ENCODE measurements around the gene KSR2.

KSR2 gene

DNA sequence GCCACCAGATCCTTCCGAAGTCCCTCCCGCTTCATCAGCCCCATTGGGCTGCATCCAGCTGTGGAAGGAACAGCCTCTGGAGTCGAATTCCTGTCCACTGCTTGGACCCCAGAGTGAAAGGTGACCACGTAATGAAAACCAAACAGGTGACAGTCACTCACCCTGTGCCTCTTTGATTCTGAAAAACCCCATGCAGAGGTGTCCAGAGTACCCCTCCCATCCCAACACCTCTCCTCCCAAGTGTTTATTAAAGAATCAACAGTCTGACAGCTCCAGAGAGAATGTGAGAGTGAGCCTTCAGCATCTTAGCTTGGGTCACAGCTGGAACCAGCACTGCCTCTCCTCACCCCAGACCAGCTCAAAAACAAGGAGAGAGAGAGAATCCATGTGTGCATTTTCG, 428.8 kb downstream of the KSR2 start:
- Histone ChIP-seq H3K27ac (ENCODE audit: low read depth in 2 of 2, low read length in 2 of 2) (no peak overlapping the region), H3K9ac (ENCODE audit: low read depth in 1 of 2, low read length in 2 of 2) (no peak overlapping the region), H3K4me3 (ENCODE audit: low read length in 2 of 2) (no peak overlapping the region), H3K27me3 (ENCODE audit: control insufficient read depth in 2 of 2, insufficient read depth in 2 of 2, low read length in 2 of 2) (no peaks in the 10 kb centered on the region), H3K36me3 (ENCODE audit: control insufficient read depth in 2 of 2, insufficient read depth in 2 of 2, low read length in 2 of 2) (no peaks in the 10 kb centered on the region), H3K4me1 (ENCODE audit: control insufficient read depth in 2 of 2, insufficient read depth in 2 of 2, low read length in 2 of 2) (no peaks in the 10 kb centered on the region), H3K9me3 (ENCODE audit: control insufficient read depth in 2 of 2, low read length in 2 of 2) (no peaks in the 10 kb centered on the region)

DNA sequence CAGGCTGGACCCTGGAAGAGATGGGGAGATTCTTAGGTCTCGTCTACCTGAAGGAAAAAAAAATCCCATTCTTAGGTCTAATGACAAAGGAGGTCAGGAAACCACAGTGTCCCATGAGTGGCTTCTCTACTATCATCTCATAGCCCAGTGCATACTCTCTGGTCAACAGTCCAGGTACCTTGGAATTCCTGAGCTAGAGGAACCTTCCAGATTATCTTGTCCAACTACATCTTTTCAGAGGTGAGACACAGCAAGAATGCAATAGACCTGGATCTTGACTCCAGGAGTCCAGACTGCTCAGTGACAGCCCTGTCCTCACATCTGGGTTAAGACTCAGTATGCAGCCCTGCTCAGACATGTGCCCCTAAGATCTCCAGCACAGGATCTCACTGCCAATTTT, 429.9 kb downstream of the KSR2 start:
- H3K27me3 ChIP-seq (ENCODE audit: control insufficient read depth in 2 of 2, insufficient read depth in 2 of 2, low read length in 2 of 2): no peaks in the 10 kb centered on the region
- no peaks in the 10 kb centered on the region for H3K9me3 ChIP-seq (ENCODE audit: control insufficient read depth in 2 of 2, low read length in 2 of 2)
- H3K4me3 ChIP-seq (ENCODE audit: low read length in 2 of 2): no peak overlapping the region

DNA sequence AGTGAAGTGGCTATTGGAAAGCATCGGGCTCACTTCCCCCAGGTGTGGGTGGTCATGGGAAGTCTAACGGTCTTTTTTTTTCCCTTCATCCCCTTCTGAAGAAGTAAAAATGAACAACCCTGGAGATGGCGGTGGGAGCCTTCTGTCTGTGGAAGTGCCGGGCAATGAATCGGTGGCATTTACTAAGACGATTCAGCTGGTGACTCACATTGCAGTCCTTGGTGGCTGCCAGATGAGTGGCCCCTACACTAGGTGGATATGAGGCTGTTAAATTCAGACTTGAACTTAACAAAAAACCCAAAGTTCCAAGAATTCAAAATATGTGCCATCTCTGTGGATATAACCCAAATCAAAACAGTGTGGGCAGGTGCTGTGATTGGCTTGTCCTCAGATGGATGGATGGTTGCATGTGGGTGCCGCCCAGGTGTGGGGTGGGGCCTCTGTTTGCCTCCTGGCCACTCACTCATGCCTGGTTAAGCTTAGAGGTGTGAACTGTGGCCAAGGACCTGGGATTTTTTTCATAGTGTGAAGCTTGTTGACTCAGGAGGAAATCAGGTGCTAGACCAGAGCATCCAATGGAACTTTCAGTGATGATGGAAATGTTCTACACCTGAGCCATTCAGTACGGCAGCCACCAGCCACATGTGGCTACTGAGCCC, 430.6 kb downstream of the KSR2 start:
- H3K9me3 ChIP-seq (ENCODE audit: control insufficient read depth in 2 of 2, low read length in 2 of 2): no peaks in the 10 kb centered on the region
- no peak overlapping the region for H3K4me3 ChIP-seq (ENCODE audit: low read length in 2 of 2)
- no peaks in the 10 kb centered on the region for H3K4me1 ChIP-seq (ENCODE audit: control insufficient read depth in 2 of 2, insufficient read depth in 2 of 2, low read length in 2 of 2)
- H3K9ac ChIP-seq (ENCODE audit: low read depth in 1 of 2, low read length in 2 of 2): no peak overlapping the region
- H3K27me3 ChIP-seq (ENCODE audit: control insufficient read depth in 2 of 2, insufficient read depth in 2 of 2, low read length in 2 of 2): no peaks in the 10 kb centered on the region
- H3K36me3 ChIP-seq (ENCODE audit: control insufficient read depth in 2 of 2, insufficient read depth in 2 of 2, low read length in 2 of 2): no peaks in the 10 kb centered on the region
- H3K27ac ChIP-seq (ENCODE audit: low read depth in 2 of 2, low read length in 2 of 2): no peak overlapping the region

More for the DNA sequence above, 429.9 kb downstream of the KSR2 start:
- H3K27ac ChIP-seq (ENCODE audit: low read depth in 2 of 2, low read length in 2 of 2): no peak overlapping the region
- H3K36me3 ChIP-seq (ENCODE audit: control insufficient read depth in 2 of 2, insufficient read depth in 2 of 2, low read length in 2 of 2): no peaks in the 10 kb centered on the region
- H3K4me1 ChIP-seq (ENCODE audit: control insufficient read depth in 2 of 2, insufficient read depth in 2 of 2, low read length in 2 of 2): no peaks in the 10 kb centered on the region
- no peak overlapping the region for H3K9ac ChIP-seq (ENCODE audit: low read depth in 1 of 2, low read length in 2 of 2)

DNA sequence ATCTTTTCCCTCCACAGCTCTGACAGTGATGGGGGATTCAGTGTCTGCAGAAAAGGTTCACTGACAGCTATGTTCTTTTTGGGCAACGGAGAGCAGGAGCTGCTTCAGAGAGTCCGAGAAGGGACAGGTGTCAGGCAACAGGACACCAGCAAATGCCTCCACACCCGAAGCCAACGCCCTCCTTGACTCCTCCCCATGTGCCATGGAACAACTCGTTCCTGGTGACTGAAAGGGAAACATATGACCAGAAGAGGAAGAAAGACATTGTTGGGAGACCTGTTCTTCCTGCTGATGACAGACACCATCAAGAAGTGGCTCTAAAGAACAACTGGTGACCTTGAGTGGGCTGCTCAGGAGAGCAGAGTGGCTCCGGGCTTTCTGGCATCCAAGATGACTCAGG, 435.1 kb downstream of the KSR2 start:
- H3K9me3 ChIP-seq (ENCODE audit: control insufficient read depth in 2 of 2, low read length in 2 of 2): no peaks in the 10 kb centered on the region
- no peak overlapping the region for H3K27ac ChIP-seq (ENCODE audit: low read depth in 2 of 2, low read length in 2 of 2)
- H3K4me3 ChIP-seq (ENCODE audit: low read length in 2 of 2): no peak overlapping the region
- H3K9ac ChIP-seq (ENCODE audit: low read depth in 1 of 2, low read length in 2 of 2): no peak overlapping the region
- H3K27me3 ChIP-seq (ENCODE audit: control insufficient read depth in 2 of 2, insufficient read depth in 2 of 2, low read length in 2 of 2): no peaks in the 10 kb centered on the region
- H3K36me3 ChIP-seq (ENCODE audit: control insufficient read depth in 2 of 2, insufficient read depth in 2 of 2, low read length in 2 of 2): no peaks in the 10 kb centered on the region
- no peaks in the 10 kb centered on the region for H3K4me1 ChIP-seq (ENCODE audit: control insufficient read depth in 2 of 2, insufficient read depth in 2 of 2, low read length in 2 of 2)

DNA sequence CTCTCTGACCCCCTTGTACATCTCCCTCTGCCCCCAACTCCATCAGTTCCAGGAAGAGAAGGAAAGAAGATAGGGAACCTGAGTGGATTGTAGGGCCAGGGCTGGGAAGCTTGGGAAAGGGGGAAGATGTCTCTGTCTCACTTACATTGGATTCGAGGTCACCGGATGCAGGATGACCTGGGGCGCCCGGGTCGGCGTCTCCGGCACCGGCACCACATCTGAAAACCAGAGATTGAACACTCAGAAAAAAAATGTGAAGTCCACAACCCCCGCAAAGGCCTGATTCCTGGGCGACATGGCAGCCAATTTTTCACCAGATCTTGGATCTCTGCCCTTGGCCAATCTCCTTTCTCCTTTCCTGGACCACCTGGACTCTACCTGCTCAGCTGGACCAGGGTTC, 438.0 kb downstream of the KSR2 start:
- Histone ChIP-seq H3K27ac (ENCODE audit: low read depth in 2 of 2, low read length in 2 of 2) (no peak overlapping the region), H3K9me3 (ENCODE audit: control insufficient read depth in 2 of 2, low read length in 2 of 2) (peaks cover 0 to 2% of the 10 kb centered on the region in 2 donors), H3K4me3 (ENCODE audit: low read length in 2 of 2) (no peak overlapping the region), H3K4me1 (ENCODE audit: control insufficient read depth in 2 of 2, insufficient read depth in 2 of 2, low read length in 2 of 2) (no peaks in the 10 kb centered on the region), H3K27me3 (ENCODE audit: control insufficient read depth in 2 of 2, insufficient read depth in 2 of 2, low read length in 2 of 2) (no peaks in the 10 kb centered on the region), H3K9ac (ENCODE audit: low read depth in 1 of 2, low read length in 2 of 2) (no peak overlapping the region), H3K36me3 (ENCODE audit: control insufficient read depth in 2 of 2, insufficient read depth in 2 of 2, low read length in 2 of 2) (no peaks in the 10 kb centered on the region)

DNA sequence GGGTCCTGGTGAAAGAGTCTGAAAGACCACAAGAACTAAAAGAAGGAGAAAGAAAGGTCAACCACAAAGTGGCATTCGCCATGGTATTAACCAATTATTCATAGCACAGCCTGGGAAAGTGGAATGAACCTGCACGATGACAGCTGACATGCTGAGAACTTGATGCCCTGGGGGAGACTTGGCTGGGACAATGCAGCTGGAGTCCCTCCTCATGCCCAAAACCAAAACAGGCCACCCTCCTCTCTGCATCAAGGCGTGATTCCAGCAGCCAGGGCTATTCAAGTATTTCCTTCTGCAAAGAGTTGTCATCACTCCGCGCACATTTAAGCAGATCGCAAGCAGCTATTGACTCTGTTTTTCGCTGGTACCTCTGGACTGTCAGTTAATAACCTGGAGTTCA, 440.3 kb downstream of the KSR2 start:
- H3K27ac ChIP-seq (ENCODE audit: low read depth in 2 of 2, low read length in 2 of 2): no peak overlapping the region
- no peaks in the 10 kb centered on the region for H3K4me1 ChIP-seq (ENCODE audit: control insufficient read depth in 2 of 2, insufficient read depth in 2 of 2, low read length in 2 of 2)
- peaks cover 0 to 2% of the 10 kb centered on the region in 2 donors for H3K9me3 ChIP-seq (ENCODE audit: control insufficient read depth in 2 of 2, low read length in 2 of 2)
- no peaks in the 10 kb centered on the region for H3K27me3 ChIP-seq (ENCODE audit: control insufficient read depth in 2 of 2, insufficient read depth in 2 of 2, low read length in 2 of 2)
- no peaks in the 10 kb centered on the region for H3K36me3 ChIP-seq (ENCODE audit: control insufficient read depth in 2 of 2, insufficient read depth in 2 of 2, low read length in 2 of 2)
- no peak overlapping the region for H3K9ac ChIP-seq (ENCODE audit: low read depth in 1 of 2, low read length in 2 of 2)
- no peak overlapping the region for H3K4me3 ChIP-seq (ENCODE audit: low read length in 2 of 2)

DNA sequence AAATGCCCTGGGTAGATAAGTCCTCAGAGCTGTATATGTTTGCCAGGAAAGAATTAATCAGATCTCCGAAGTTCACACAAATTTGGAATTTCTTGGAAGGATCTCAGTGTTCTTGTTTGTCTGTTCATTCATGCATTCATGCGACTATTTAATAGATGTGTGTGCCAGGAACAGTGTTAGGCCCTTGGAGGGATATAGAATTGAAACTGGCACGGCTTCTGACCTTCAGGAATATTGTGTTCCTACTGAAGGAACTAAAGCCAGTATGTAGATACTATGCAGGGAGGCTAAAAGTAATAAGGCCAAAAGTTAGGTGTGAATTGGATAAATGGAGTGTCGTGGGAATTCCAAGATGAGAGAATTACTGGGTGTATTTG, 441.3 kb downstream of the KSR2 start:
- Histone ChIP-seq H3K4me1 (ENCODE audit: control insufficient read depth in 2 of 2, insufficient read depth in 2 of 2, low read length in 2 of 2) (no peaks in the 10 kb centered on the region), H3K9ac (ENCODE audit: low read depth in 1 of 2, low read length in 2 of 2) (no peak overlapping the region), H3K36me3 (ENCODE audit: control insufficient read depth in 2 of 2, insufficient read depth in 2 of 2, low read length in 2 of 2) (no peaks in the 10 kb centered on the region), H3K27me3 (ENCODE audit: control insufficient read depth in 2 of 2, insufficient read depth in 2 of 2, low read length in 2 of 2) (no peaks in the 10 kb centered on the region), H3K9me3 (ENCODE audit: control insufficient read depth in 2 of 2, low read length in 2 of 2) (peaks cover 0 to 2% of the 10 kb centered on the region in 2 donors), H3K4me3 (ENCODE audit: low read length in 2 of 2) (no peak overlapping the region), H3K27ac (ENCODE audit: low read depth in 2 of 2, low read length in 2 of 2) (no peak overlapping the region)

DNA sequence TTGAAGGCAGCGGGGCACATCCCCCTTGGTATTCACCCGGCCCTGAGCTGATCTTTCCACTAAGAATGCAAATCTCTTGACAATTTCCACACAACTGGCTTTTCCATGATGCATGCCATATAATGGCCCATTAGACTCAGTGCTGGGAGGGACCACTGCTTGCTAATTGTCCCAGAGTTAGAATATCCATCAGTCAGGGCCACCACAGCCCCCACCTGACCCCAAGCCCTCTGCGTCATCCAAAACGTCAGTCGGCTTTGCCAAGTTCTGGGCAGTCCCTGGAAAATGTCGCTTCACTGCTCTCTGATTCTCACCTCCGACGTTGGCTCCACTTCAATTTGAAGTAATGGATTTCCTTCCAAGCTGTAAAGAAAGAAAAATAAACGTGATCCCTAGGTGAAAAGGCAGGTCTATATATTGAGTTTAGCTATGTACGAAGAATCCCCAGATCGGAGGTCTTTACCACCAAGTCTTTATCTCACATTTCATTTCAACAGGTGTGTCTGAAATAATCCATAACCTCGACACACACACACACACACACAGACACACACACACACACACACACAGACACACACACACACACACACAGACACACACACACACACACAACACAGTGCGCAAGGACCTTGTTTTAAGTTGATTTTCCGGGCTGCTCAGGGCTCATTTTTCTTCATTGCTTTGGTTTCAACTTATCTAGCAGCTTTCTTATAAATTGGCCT, 441.9 kb downstream of the KSR2 start:
- no peak overlapping the region for H3K4me3 ChIP-seq (ENCODE audit: low read length in 2 of 2)
- no peak overlapping the region for H3K9ac ChIP-seq (ENCODE audit: low read depth in 1 of 2, low read length in 2 of 2)
- H3K4me1 ChIP-seq (ENCODE audit: control insufficient read depth in 2 of 2, insufficient read depth in 2 of 2, low read length in 2 of 2): no peaks in the 10 kb centered on the region
- H3K36me3 ChIP-seq (ENCODE audit: control insufficient read depth in 2 of 2, insufficient read depth in 2 of 2, low read length in 2 of 2): no peaks in the 10 kb centered on the region
- no peak overlapping the region for H3K27ac ChIP-seq (ENCODE audit: low read depth in 2 of 2, low read length in 2 of 2)
- H3K27me3 ChIP-seq (ENCODE audit: control insufficient read depth in 2 of 2, insufficient read depth in 2 of 2, low read length in 2 of 2): no peaks in the 10 kb centered on the region
- H3K9me3 ChIP-seq (ENCODE audit: control insufficient read depth in 2 of 2, low read length in 2 of 2): peaks cover 0 to 2% of the 10 kb centered on the region in 2 donors

DNA sequence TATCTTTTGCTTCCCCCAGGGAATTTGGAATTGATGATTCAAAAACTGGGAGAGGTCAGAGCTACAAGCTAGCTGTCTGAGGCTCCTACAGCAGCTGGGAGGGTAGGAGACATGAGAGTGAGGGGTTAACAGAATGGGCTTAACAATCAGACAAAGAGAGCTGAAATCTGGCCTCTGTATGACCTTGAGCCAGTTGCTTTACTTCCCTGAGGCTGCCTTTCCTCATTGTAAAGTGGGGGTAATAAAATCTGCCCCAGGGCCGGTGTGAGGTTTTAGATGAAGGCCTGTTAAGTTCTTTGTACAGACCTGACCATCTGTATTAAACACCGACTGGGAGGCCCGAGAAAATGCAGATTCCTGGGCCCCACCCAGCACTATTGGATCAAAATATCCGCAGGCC, 443.0 kb downstream of the KSR2 start:
- Histone ChIP-seq H3K4me3 (ENCODE audit: low read length in 2 of 2) (no peak overlapping the region), H3K9me3 (ENCODE audit: control insufficient read depth in 2 of 2, low read length in 2 of 2) (peaks cover 0 to 2% of the 10 kb centered on the region in 2 donors), H3K4me1 (ENCODE audit: control insufficient read depth in 2 of 2, insufficient read depth in 2 of 2, low read length in 2 of 2) (no peaks in the 10 kb centered on the region)

DNA sequence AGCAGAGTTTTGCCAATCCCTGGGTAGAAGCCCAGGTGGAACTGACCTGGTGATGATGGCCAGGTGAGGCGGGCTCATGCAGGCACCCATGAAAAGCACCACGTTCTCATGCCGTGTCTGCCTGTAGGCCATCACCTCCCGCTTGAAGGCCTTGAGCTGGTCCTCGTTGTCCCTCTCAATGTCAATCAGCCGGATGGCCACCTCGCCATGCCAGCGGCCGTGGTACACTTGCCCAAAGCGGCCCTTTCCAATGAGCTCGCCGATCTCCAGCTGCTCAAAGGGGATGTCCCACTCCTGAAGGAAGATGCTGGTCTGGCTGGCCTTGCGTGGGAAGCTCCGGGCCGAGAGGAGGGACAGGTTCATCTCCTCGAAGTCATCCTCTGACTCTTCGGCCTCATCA, 444.0 kb downstream of the KSR2 start:
- H3K9ac ChIP-seq (ENCODE audit: low read depth in 1 of 2, low read length in 2 of 2): no peak overlapping the region
- H3K4me1 ChIP-seq (ENCODE audit: control insufficient read depth in 2 of 2, insufficient read depth in 2 of 2, low read length in 2 of 2): peaks cover 0 to 2% of the 10 kb centered on the region in 2 donors
- H3K9me3 ChIP-seq (ENCODE audit: control insufficient read depth in 2 of 2, low read length in 2 of 2): peaks cover 0 to 2% of the 10 kb centered on the region in 2 donors
- H3K27ac ChIP-seq (ENCODE audit: low read depth in 2 of 2, low read length in 2 of 2): no peak overlapping the region
- no peak overlapping the region for H3K4me3 ChIP-seq (ENCODE audit: low read length in 2 of 2)
- H3K36me3 ChIP-seq (ENCODE audit: control insufficient read depth in 2 of 2, insufficient read depth in 2 of 2, low read length in 2 of 2): no peaks in the 10 kb centered on the region
- no peaks in the 10 kb centered on the region for H3K27me3 ChIP-seq (ENCODE audit: control insufficient read depth in 2 of 2, insufficient read depth in 2 of 2, low read length in 2 of 2)

More for the DNA sequence above, 443.0 kb downstream of the KSR2 start:
- no peaks in the 10 kb centered on the region for H3K36me3 ChIP-seq (ENCODE audit: control insufficient read depth in 2 of 2, insufficient read depth in 2 of 2, low read length in 2 of 2)
- no peak overlapping the region for H3K27ac ChIP-seq (ENCODE audit: low read depth in 2 of 2, low read length in 2 of 2)
- H3K27me3 ChIP-seq (ENCODE audit: control insufficient read depth in 2 of 2, insufficient read depth in 2 of 2, low read length in 2 of 2): no peaks in the 10 kb centered on the region
- no peak overlapping the region for H3K9ac ChIP-seq (ENCODE audit: low read depth in 1 of 2, low read length in 2 of 2)

Data from mucosa of rectum (tissue), 2 donors.